Memory B cell (primary cell): ENCODE results near the gene CD248.

Source experiments
- ATAC-seq: fragments of 150-1000 bp; cut with Tn5 transposase; 2 replicates; pipeline ENCODE4 v1.10.0; 2021; ENCODE audit warnings: low read depth, mild to moderate bottlenecking, moderate library complexity
- DNase-seq, 2 donors: peaks; one replicate each; pipeline ENCODE4 v3.0.0; 2022; ENCODE audit warnings: low spot score in 2 of 2
- H3K27ac Mint-ChIP-seq: one replicate; pipeline ENCODE4 v1.8.0; 2022; ENCODE audit warnings: mild to moderate bottlenecking, moderate library complexity, mixed read lengths
- H3K27me3 Mint-ChIP-seq: one replicate; pipeline ENCODE4 v1.8.0; 2022; ENCODE audit warnings: mixed read lengths
- H3K36me3 Mint-ChIP-seq: one replicate; pipeline ENCODE4 v1.8.0; 2022; ENCODE audit warnings: mild to moderate bottlenecking, mixed read lengths
- H3K4me1 Mint-ChIP-seq: one replicate; pipeline ENCODE4 v1.8.0; 2022; ENCODE audit warnings: mixed read lengths
- H3K4me3 Mint-ChIP-seq: one replicate; pipeline ENCODE4 v1.8.0; 2022; ENCODE audit warnings: mild to moderate bottlenecking, moderate library complexity, mixed read lengths
- H3K9me3 Mint-ChIP-seq: one replicate; pipeline ENCODE4 v1.8.0; 2022; ENCODE audit warnings: mixed read lengths

CD248 gene

DNA sequence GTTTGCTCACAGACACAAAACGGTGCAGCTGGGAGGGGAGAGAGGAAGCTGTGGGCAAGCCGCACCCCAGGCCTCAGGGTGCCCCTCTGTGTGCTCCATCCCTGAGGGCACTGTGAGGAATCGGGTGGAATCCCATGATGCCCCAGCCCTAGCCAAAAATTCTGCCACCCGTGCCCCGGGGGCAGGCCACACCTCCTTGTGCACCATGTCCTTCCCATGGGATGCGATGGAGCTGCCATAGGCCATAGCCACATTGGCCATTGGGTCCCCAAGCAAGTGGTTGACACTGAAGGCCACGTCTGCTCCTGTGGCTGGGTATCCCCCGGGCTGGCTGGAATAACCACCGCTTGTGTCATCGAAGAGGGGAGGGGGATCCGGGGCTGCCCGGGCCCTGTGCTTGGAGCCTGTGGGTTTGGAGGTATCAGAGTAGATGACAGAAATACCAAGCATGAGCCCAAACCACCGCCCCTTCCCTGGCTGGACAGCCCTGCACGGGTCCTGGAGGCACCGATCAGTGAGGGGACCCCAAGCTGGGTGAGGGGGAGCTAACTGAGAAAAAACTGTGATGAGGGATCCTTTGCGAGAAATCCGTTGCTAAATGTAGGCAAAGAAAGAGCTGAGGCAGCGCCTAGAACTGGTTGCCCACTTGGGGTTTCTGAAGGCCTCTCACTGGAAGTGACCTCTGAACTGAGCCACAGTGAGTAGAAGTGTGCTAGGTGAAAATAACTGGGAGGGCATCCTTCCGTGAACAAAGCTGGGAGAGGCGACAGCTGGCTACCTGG, 28.8 kb downstream of the CD248 start:
- Mint-ChIP-seq H3K36me3 (no peaks in the 10 kb centered on the region), H3K27me3 (peaks cover 7% of the 10 kb centered on the region), H3K27ac (peak overlapping the region; percentile 84), H3K4me3 (peak overlapping the region; percentile 92), H3K4me1 (peaks cover 30% of the 10 kb centered on the region), H3K9me3 (no peaks in the 10 kb centered on the region)
- ATAC-seq (no peak), DNase-seq (no peak)

- Mint-ChIP-seq H3K4me3 (peak overlapping the region; percentile 92), H3K27me3 (peaks cover 2% of the 10 kb centered on the region), H3K27ac (no peak overlapping the region), H3K4me1 (peaks cover 28% of the 10 kb centered on the region), H3K9me3 (no peaks in the 10 kb centered on the region), H3K36me3 (no peaks in the 10 kb centered on the region)
- no peak for ATAC-seq
- no peak for DNase-seq
Observed at GRCh38 chr11:66287211-66287888, 29.5 kb downstream of the CD248 start.

- no peak for DNase-seq
- Mint-ChIP-seq H3K36me3 (no peaks in the 10 kb centered on the region), H3K4me3 (peak overlapping the region; percentile 5), H3K27ac (no peak overlapping the region), H3K27me3 (peaks cover 2% of the 10 kb centered on the region), H3K4me1 (peaks cover 31% of the 10 kb centered on the region), H3K9me3 (no peaks in the 10 kb centered on the region)
- no peak for ATAC-seq
Observed at GRCh38 chr11:66286699-66287098, 30.1 kb downstream of the CD248 start.

DNA sequence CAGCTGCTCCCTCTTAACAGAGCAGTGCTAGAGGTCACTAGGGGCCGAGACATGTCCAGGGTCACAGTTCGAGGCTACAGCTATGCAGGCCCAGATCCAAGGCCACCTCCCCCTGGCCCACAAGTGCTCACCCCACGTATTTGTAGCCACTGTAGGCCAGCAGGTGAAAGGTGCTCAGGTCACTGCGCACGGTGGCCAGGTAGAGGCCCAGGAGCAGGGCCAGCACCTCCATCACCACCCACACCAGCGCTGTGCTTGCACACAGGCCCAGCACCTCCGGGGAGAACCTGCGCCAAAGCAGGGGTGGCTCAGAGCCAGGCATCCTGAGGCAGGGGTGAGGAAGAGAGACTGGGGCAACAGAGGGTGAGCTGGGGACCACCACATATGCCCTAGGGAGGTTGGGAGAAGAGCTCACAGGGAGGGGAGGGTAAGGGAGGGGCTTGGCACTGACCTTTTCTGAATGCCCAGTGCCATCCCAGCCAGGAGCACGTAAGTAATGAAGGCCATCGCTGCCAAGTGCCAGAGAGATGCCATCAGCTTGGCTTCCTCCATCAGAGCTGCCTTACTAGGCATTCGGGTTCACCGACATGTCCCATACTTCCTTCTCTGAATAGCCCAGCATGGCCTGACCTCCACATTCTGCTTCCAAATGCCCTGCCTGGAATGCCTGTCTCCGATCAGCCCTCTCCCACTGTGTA, 31.4 kb downstream of the CD248 start:
- peaks cover 6% of the 10 kb centered on the region for H3K27me3 Mint-ChIP-seq
- H3K9me3 Mint-ChIP-seq, result no peaks in the 10 kb centered on the region
- peaks cover 37% of the 10 kb centered on the region for H3K4me1 Mint-ChIP-seq
- no peaks in the 10 kb centered on the region for H3K36me3 Mint-ChIP-seq
- DNase-seq, result no peak
- no peak overlapping the region for H3K4me3 Mint-ChIP-seq
- ATAC-seq, result no peak
- no peak overlapping the region for H3K27ac Mint-ChIP-seq

- Mint-ChIP-seq H3K36me3 (peaks cover under 1% of the 10 kb centered on the region), H3K4me1 (peaks cover 32% of the 10 kb centered on the region), H3K27ac (peak overlapping the region; percentile 41), H3K4me3 (no peak overlapping the region), H3K27me3 (peaks cover 8% of the 10 kb centered on the region), H3K9me3 (no peaks in the 10 kb centered on the region)
- DNase-seq (no peak), ATAC-seq (no peak)
Observed at GRCh38 chr11:66284526-66285078, 32.2 kb downstream of the CD248 start.

DNA sequence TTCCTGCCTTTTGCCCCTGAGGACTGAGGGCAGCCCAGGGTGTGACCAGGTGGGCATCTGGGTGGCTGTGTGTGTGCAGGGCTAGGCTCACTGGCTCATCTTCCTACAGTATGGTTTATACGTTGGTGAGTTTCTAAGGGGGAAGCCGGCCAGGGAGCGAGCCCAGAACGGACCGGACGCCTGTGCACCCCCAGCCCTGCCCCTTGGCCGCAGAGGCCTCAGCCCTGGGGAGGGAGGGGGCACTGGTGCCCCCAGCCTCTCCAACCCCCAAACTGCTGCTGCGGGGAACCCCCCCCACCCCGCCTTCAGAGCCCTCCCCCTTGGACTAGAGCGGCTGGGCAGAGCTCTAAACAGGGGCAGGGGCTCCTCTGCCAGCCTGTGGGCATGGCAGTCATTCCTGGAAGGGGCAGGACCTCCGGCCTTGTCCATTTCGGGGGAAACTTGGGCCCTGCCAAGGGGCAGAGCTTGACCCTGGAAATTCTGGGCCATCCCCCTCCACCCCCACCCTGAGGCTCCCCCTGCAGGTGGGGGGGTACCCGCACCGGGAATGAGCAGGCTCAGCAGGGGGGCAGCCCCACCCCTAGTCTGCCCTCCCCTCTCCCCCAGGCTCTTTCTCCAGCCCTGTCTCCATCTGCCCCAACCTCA, 33.3 kb downstream of the CD248 start:
- peak overlapping the region; percentile 93 for H3K27ac Mint-ChIP-seq
- peaks cover 11% of the 10 kb centered on the region for H3K27me3 Mint-ChIP-seq
- peaks cover 35% of the 10 kb centered on the region for H3K4me1 Mint-ChIP-seq
- peaks cover 2% of the 10 kb centered on the region for H3K36me3 Mint-ChIP-seq
- no peak for DNase-seq
- H3K4me3 Mint-ChIP-seq, result no peak overlapping the region
- ATAC-seq, result no peak
- no peaks in the 10 kb centered on the region for H3K9me3 Mint-ChIP-seq

GRCh38 chr11:66282468-66283455, 34.1 kb downstream of the CD248 start:
- Mint-ChIP-seq H3K4me3 (no peak overlapping the region), H3K9me3 (no peaks in the 10 kb centered on the region), H3K4me1 (peaks cover 33% of the 10 kb centered on the region), H3K27ac (peak overlapping the region; percentile 93), H3K36me3 (peaks cover 2% of the 10 kb centered on the region), H3K27me3 (peaks cover 11% of the 10 kb centered on the region)
- DNase-seq (peak; percentile 99 to 100), ATAC-seq (peak; percentile 93)

DNA sequence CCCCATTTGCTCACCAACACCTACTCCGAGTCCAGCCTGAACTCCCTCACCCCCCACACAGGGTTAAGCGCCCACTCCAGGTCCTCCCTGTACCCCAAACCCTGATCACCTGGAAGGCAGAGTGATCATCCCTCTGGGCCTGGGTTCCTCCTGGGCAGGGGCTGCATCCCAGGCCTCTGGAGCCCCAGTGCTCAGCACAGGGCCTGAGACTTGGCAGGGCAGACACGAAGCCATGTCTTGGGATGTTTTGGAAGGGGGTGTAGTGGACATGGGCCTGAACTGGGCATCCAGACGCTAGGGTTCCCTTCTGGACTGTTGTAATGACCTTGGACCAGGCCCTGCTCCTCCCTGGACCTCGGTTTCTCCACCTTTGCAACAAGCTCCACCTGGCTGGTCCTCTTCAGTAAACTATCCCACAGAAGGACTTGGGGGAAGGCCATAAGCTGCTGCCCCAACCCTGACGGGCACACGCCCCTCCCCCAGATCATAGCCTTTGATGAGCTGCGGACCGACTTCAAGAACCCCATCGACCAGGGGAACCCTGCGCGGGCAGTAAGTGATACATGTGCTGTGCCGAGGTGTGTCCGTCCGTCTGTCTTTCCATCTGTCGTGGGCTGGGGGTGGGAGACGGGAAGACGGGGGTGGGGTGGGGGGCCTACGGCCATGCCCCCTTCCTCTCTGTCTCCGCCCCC, 34.9 kb downstream of the CD248 start:
- ATAC-seq (no peak), DNase-seq (no peak)
- Mint-ChIP-seq H3K36me3 (peaks cover 4% of the 10 kb centered on the region), H3K4me3 (no peak overlapping the region), H3K27ac (peak overlapping the region; percentile 93), H3K27me3 (peaks cover 11% of the 10 kb centered on the region), H3K4me1 (peaks cover 36% of the 10 kb centered on the region), H3K9me3 (no peaks in the 10 kb centered on the region)

GRCh38 chr11:66281001-66281400, 35.8 kb downstream of the CD248 start:
- Mint-ChIP-seq H3K27ac (peak overlapping the region; percentile 93), H3K4me1 (peaks cover 37% of the 10 kb centered on the region), H3K4me3 (no peak overlapping the region), H3K36me3 (peaks cover 5% of the 10 kb centered on the region), H3K27me3 (peaks cover 11% of the 10 kb centered on the region), H3K9me3 (no peaks in the 10 kb centered on the region)
- DNase-seq, result no peak
- ATAC-seq, result no peak

DNA sequence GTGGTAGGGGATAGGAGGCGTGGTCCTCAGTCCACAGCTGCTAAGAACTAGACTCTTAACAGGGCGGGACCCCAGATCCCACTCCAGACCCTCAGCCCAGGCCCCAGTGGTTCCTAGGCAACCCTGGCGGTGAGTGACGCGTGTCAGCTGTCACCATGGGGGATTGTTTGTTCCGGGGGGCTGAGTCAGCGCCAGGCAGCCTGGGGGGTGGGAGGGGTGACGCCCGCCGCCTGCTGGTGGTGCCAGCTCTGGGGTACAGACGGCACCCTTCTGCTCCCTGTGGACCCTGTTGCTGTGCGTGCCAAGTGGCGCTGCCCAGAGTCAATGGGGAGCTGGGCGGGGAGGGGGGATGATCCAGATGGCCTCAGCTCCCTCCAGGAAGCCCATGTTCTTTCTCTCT, 36.4 kb downstream of the CD248 start:
- Mint-ChIP-seq H3K4me1 (peaks cover 34% of the 10 kb centered on the region), H3K9me3 (no peaks in the 10 kb centered on the region), H3K27ac (peak overlapping the region; percentile 93), H3K27me3 (peaks cover 11% of the 10 kb centered on the region), H3K36me3 (peaks cover 7% of the 10 kb centered on the region), H3K4me3 (no peak overlapping the region)
- DNase-seq (no peak), ATAC-seq (no peak)

- no peak for ATAC-seq
- peaks cover 32% of the 10 kb centered on the region for H3K4me1 Mint-ChIP-seq
- no peak for DNase-seq
- H3K27ac Mint-ChIP-seq, result peak overlapping the region; percentile 78
- H3K36me3 Mint-ChIP-seq, result peaks cover 16% of the 10 kb centered on the region
- H3K27me3 Mint-ChIP-seq, result peaks cover 11% of the 10 kb centered on the region
- H3K9me3 Mint-ChIP-seq, result no peaks in the 10 kb centered on the region
- peak overlapping the region; percentile 83 for H3K4me3 Mint-ChIP-seq
Observed at GRCh38 chr11:66279092-66279734, 37.6 kb downstream of the CD248 start.
